Astrocyte (in vitro differentiated cells and primary cell): ENCODE measurements around the gene TENT4A. TPM values are rescaled to one million over a fixed set of nuclear protein-coding genes. Genes with fewer than 3 reads are reported as not detected.

Source experiments
- DNase-seq: peaks from one replicate; pipeline ENCODE4 v3.0.0-alpha.2; 2010; ENCODE audit warnings: low read depth
- FAIRE-seq: peaks from 2 replicates; lab custom pipeline; 2011; peaks lifted over from hg19 to GRCh38; lab: Jason Lieb, UNC
- H2AFZ ChIP-seq: 2 replicates; pipeline ENCODE4 v1.6.0; 2012; ENCODE audit warnings: low read depth, low read length, inconsistent platforms
- H3K27ac ChIP-seq: 2 replicates; pipeline ENCODE4 v1.5.1; 2011; ENCODE audit warnings: low read depth, low read length, inconsistent platforms
- H3K27me3 ChIP-seq: 2 replicates; pipeline ENCODE4 v1.6.0; 2011; ENCODE audit warnings: low read length, inconsistent platforms; ENCODE audit not compliant: insufficient read depth
- H3K36me3 ChIP-seq: 2 replicates; pipeline ENCODE4 v1.5.1; 2011; ENCODE audit warnings: low read length, inconsistent platforms; ENCODE audit not compliant: insufficient read depth
- H3K4me1 ChIP-seq: 2 replicates; pipeline ENCODE4 v1.5.1; 2011; ENCODE audit warnings: low read length, inconsistent platforms; ENCODE audit not compliant: insufficient read depth
- H3K4me2 ChIP-seq: 2 replicates; pipeline ENCODE4 v1.6.0; 2012; ENCODE audit warnings: low read length, inconsistent platforms
- H3K4me3 ChIP-seq: 2 replicates; pipeline ENCODE4 v1.5.1; 2011; ENCODE audit warnings: low read depth, mild to moderate bottlenecking, low read length, inconsistent platforms; ENCODE audit not compliant: insufficient read depth
- H3K79me2 ChIP-seq: 2 replicates; pipeline ENCODE4 v1.6.0; 2012; ENCODE audit warnings: mild to moderate bottlenecking, low read length, inconsistent platforms; ENCODE audit not compliant: insufficient read depth
- H3K9ac ChIP-seq: 2 replicates; pipeline ENCODE4 v1.6.0; 2012; ENCODE audit warnings: mild to moderate bottlenecking, low read length, inconsistent platforms
- H3K9me3 ChIP-seq: 2 replicates; pipeline ENCODE4 v1.5.1; 2012; ENCODE audit warnings: low read depth, mild to moderate bottlenecking, low read length, inconsistent platforms; ENCODE audit not compliant: insufficient read depth
- H4K20me1 ChIP-seq: 2 replicates; pipeline ENCODE4 v1.6.0; 2012; ENCODE audit warnings: low read length, inconsistent platforms; ENCODE audit not compliant: insufficient read depth
- H3K27ac Mint-ChIP-seq: one replicate; pipeline ENCODE4 v1.8.0; 2021; ENCODE audit warnings: mild to moderate bottlenecking, mixed read lengths; ENCODE audit not compliant: unreplicated experiment
- H3K27me3 Mint-ChIP-seq: one replicate; pipeline ENCODE4 v1.8.0; 2021; ENCODE audit warnings: low read depth, mixed read lengths; ENCODE audit not compliant: unreplicated experiment
- H3K36me3 Mint-ChIP-seq: one replicate; pipeline ENCODE4 v1.8.0; 2021; ENCODE audit warnings: low read depth, mixed read lengths; ENCODE audit not compliant: unreplicated experiment
- H3K4me1 Mint-ChIP-seq: one replicate; pipeline ENCODE4 v1.8.0; 2021; ENCODE audit warnings: low read depth, mixed read lengths; ENCODE audit not compliant: unreplicated experiment
- H3K4me3 Mint-ChIP-seq: one replicate; pipeline ENCODE4 v1.8.0; 2021; ENCODE audit warnings: mild to moderate bottlenecking, moderate library complexity, mixed read lengths; ENCODE audit not compliant: unreplicated experiment
- H3K9me3 Mint-ChIP-seq: one replicate; pipeline ENCODE4 v1.8.0; 2021; ENCODE audit warnings: mild to moderate bottlenecking, mixed read lengths; ENCODE audit not compliant: unreplicated experiment
- CTCF ChIP-seq: IDR thresholded peaks from 2 replicates; pipeline ENCODE4 v1.5.1; 2011; ENCODE audit warnings: low read depth, mild to moderate bottlenecking, inconsistent platforms, low read length, moderate library complexity; ENCODE audit not compliant: insufficient read depth
- EZH2 ChIP-seq: IDR thresholded peaks from 2 replicates; pipeline ENCODE4 v1.6.1; 2012; ENCODE audit warnings: mild to moderate bottlenecking, low read length, inconsistent platforms; ENCODE audit not compliant: insufficient read depth
- total RNA-seq: library from RNA; stranded (reverse); gene quantifications from 2 replicates; pipeline ENCODE4 v1.2.1, GENCODE V29; 2021

Gene TENT4A
- total RNA-seq, 1 donor from 2014 or later = 18.8 TPM

GRCh38 chr5:6733411-6734242 is 20.4 kb downstream of the TENT4A start:
- Mint-ChIP-seq H3K4me1 (peaks cover 68% of the 10 kb centered on the region), H3K4me3 (no peak overlapping the region), H3K36me3 (peaks cover 6% of the 10 kb centered on the region), H3K27me3 (no peaks in the 10 kb centered on the region), H3K27ac (peak overlapping the region; percentile 94), H3K9me3 (no peaks in the 10 kb centered on the region)
- H3K4me2 ChIP-seq = peak overlapping the region; percentile 84
- H2AFZ ChIP-seq = no peak overlapping the region
- TF ChIP-seq EZH2 (no peak), CTCF (no peak)
- H3K4me1 ChIP-seq = peaks cover 36% of the 10 kb centered on the region
- H3K27ac ChIP-seq = peak overlapping the region; percentile 91
- H3K27me3 ChIP-seq = no peaks in the 10 kb centered on the region
- H4K20me1 ChIP-seq = peaks cover 87% of the 10 kb centered on the region
- peak overlapping the region; percentile 76 for H3K9ac ChIP-seq
- H3K9me3 ChIP-seq = no peaks in the 10 kb centered on the region
- peaks cover 93% of the 10 kb centered on the region for H3K79me2 ChIP-seq
- no peak for FAIRE-seq
- peaks cover 3% of the 10 kb centered on the region for H3K36me3 ChIP-seq
- peak overlapping the region; percentile 37 for H3K4me3 ChIP-seq
- DNase-seq = peak; percentile 90

- TF ChIP-seq EZH2 (no peak), CTCF (no peak)
- H2AFZ ChIP-seq = no peak overlapping the region
- peaks cover 3% of the 10 kb centered on the region for H3K36me3 ChIP-seq
- H3K27ac ChIP-seq = peak overlapping the region; percentile 91
- no peaks in the 10 kb centered on the region for H3K27me3 Mint-ChIP-seq
- no peaks in the 10 kb centered on the region for H3K9me3 Mint-ChIP-seq
- H3K27ac Mint-ChIP-seq = no peak overlapping the region
- FAIRE-seq (no peak), DNase-seq (peak; percentile 47)
- H3K36me3 Mint-ChIP-seq = peaks cover 8% of the 10 kb centered on the region
- no peaks in the 10 kb centered on the region for H3K27me3 ChIP-seq
- H3K4me1 Mint-ChIP-seq = peaks cover 64% of the 10 kb centered on the region
- H4K20me1 ChIP-seq = peaks cover 86% of the 10 kb centered on the region
- H3K9me3 ChIP-seq = no peaks in the 10 kb centered on the region
- H3K4me3 Mint-ChIP-seq = no peak overlapping the region
- no peak overlapping the region for H3K4me3 ChIP-seq
- peaks cover 36% of the 10 kb centered on the region for H3K4me1 ChIP-seq
- H3K4me2 ChIP-seq = peak overlapping the region; percentile 84
- peak overlapping the region; percentile 41 for H3K9ac ChIP-seq
- peaks cover 92% of the 10 kb centered on the region for H3K79me2 ChIP-seq
Measured at GRCh38 chr5:6734243-6734700, 21.0 kb downstream of the TENT4A start.

GRCh38 chr5:6734781-6735180 is 21.5 kb downstream of the TENT4A start:
- Histone ChIP-seq H3K79me2 (peaks cover 92% of the 10 kb centered on the region), H3K4me1 (peaks cover 36% of the 10 kb centered on the region), H2AFZ (no peak overlapping the region), H3K4me2 (peak overlapping the region; percentile 84), H3K27me3 (no peaks in the 10 kb centered on the region), H4K20me1 (peaks cover 86% of the 10 kb centered on the region), H3K9ac (no peak overlapping the region), H3K27ac (peak overlapping the region; percentile 91), H3K36me3 (peaks cover 7% of the 10 kb centered on the region), H3K4me3 (no peak overlapping the region), H3K9me3 (no peaks in the 10 kb centered on the region)
- peaks cover 12% of the 10 kb centered on the region for H3K36me3 Mint-ChIP-seq
- H3K4me3 Mint-ChIP-seq = no peak overlapping the region
- no peak for DNase-seq
- no peaks in the 10 kb centered on the region for H3K9me3 Mint-ChIP-seq
- TF ChIP-seq CTCF (no peak), EZH2 (no peak)
- FAIRE-seq = no peak
- H3K4me1 Mint-ChIP-seq = peaks cover 59% of the 10 kb centered on the region
- H3K27ac Mint-ChIP-seq = no peak overlapping the region
- no peaks in the 10 kb centered on the region for H3K27me3 Mint-ChIP-seq
